A673 (cell line): ENCODE results near the gene SPIN1. TPM values are rescaled to one million over a fixed set of nuclear protein-coding genes. Genes with fewer than 3 reads are reported as not detected.

Experiments used
- BruUV-seq: library from RNA; stranded (reverse); fragments of 400-500 nt; replicated peaks from 2 replicates; lab custom pipeline; 2021; lab: Mats Ljungman, UMichigan
- CTCF ChIA-PET: fragments of 300-600 bp; sonication (Branson Sonifier 250); formaldehyde crosslinking; loops from one replicate; lab custom pipeline; 2022; ENCODE audit warnings: antibody characterized with exemption; lab: Charles Lee
- POLR2A ChIA-PET: fragments of 300-600 bp; sonication (Branson Sonifier 250); formaldehyde crosslinking; loops from one replicate; lab custom pipeline; 2022; ENCODE audit warnings: antibody characterized with exemption; ENCODE audit not compliant: low non-redundant PET; lab: Charles Lee
- DNase-seq: peaks from one replicate; pipeline ENCODE4 v3.0.0-alpha.2; 2015; ENCODE audit warnings: low spot score
- H3K27ac ChIP-seq: fragments of 200-600 bp; sonication (generic); 2 replicates; pipeline ENCODE4 v1.5.1; 2016; ENCODE audit warnings: mixed run types, low read depth, mild to moderate bottlenecking, mixed read lengths, antibody characterized with exemption, low read length; ENCODE audit not compliant: poor library complexity, severe bottlenecking
- H3K27me3 ChIP-seq: fragments of 200-600 bp; sonication (generic); replicated peaks from 2 replicates; pipeline ENCODE4 v1.6.1; 2017; ENCODE audit warnings: mixed run types, low read depth, mild to moderate bottlenecking, mixed read lengths, antibody characterized with exemption, low read length; ENCODE audit not compliant: insufficient read depth, poor library complexity
- H3K36me3 ChIP-seq: fragments of 200-600 bp; sonication (generic); 2 replicates; pipeline ENCODE4 v1.6.1; 2016; ENCODE audit warnings: mixed run types, mild to moderate bottlenecking, mixed read lengths, antibody characterized with exemption, low read length; ENCODE audit not compliant: insufficient read depth, poor library complexity, severe bottlenecking
- H3K4me1 ChIP-seq: fragments of 200-600 bp; sonication (generic); 2 replicates; pipeline ENCODE4 v1.6.1; 2017; ENCODE audit warnings: mixed run types, mild to moderate bottlenecking, mixed read lengths, antibody characterized with exemption, low read length; ENCODE audit not compliant: insufficient read depth, poor library complexity, severe bottlenecking
- H3K4me3 ChIP-seq: fragments of 200-600 bp; sonication (generic); 2 replicates; pipeline ENCODE4 v1.5.1; 2016; ENCODE audit warnings: low read depth, mixed run types, mild to moderate bottlenecking, mixed read lengths, low read length; ENCODE audit not compliant: poor library complexity, severe bottlenecking
- H3K9me3 ChIP-seq: fragments of 200-600 bp; sonication (generic); 2 replicates; pipeline ENCODE4 v1.6.1; 2016; ENCODE audit warnings: mixed run types, low read depth, mild to moderate bottlenecking, mixed read lengths, antibody characterized with exemption, low read length; ENCODE audit not compliant: poor library complexity, severe bottlenecking
- EZH2 ChIP-seq: fragments of 200-600 bp; sonication (generic); IDR thresholded peaks from 2 replicates; pipeline ENCODE4 v1.6.1; 2017; ENCODE audit warnings: borderline replicate concordance, low read depth, mild to moderate bottlenecking, mixed read lengths, antibody characterized with exemption, low read length; ENCODE audit not compliant: poor library complexity, severe bottlenecking
- intact Hi-C: fragments of 100-400 bp; cut with micrococcal nuclease; formaldehyde crosslinking; loops from one replicate; pipeline ENCODE4 v1.10.0; 2022; ENCODE audit not compliant: unreplicated experiment
- total RNA-seq: library from RNA; stranded (reverse); gene quantifications from 2 replicates; pipeline ENCODE4 v1.2.3, GENCODE V29; 2021
- TF ChIP-seq, protein P1 (sequence below): fragments of 300-800, 200-600 bp; sonication (generic); conservative IDR thresholded peaks from 2 replicates; pipeline ENCODE4 v1.5.1; 2017; ENCODE audit warnings: low read depth, mild to moderate bottlenecking, antibody characterized with exemption, low read length, moderate library complexity, mixed read lengths

Gene SPIN1
- total RNA-seq, 1 experiment from 2014 or later: 157 TPM

DNA sequence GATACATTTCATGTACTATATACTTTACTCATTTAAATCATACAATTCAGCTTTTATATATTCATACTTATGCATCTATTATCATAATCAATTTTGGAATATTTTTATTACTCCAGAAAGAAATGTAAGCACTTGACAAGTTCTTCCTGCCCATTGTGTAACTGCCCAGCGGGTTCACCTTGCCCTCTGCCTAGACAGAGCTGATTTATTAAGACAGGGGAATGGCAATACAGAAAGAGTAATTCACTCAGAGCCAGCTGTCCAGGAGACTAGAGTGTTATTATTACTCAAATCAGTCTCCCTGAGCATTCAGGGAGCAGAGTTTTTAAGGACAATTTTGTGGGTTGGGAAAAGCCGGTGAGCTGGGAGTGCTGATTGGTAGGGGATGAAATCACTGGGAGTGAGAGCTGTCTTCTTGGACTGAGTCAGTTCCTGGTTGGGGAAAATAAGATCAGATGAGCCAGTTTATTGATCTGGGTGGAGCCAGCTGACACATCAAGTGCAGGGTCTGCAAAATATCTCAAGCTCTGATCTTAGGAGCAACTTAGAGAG, 16.1 kb upstream of the SPIN1 start:
- Histone ChIP-seq H3K4me1 (no peaks in the 10 kb centered on the region), H3K27me3 (no peaks in the 10 kb centered on the region), H3K27ac (no peak overlapping the region), H3K4me3 (no peak overlapping the region), H3K36me3 (no peaks in the 10 kb centered on the region), H3K9me3 (peaks cover 4% of the 10 kb centered on the region)
- TF ChIP-seq, protein P1, sequence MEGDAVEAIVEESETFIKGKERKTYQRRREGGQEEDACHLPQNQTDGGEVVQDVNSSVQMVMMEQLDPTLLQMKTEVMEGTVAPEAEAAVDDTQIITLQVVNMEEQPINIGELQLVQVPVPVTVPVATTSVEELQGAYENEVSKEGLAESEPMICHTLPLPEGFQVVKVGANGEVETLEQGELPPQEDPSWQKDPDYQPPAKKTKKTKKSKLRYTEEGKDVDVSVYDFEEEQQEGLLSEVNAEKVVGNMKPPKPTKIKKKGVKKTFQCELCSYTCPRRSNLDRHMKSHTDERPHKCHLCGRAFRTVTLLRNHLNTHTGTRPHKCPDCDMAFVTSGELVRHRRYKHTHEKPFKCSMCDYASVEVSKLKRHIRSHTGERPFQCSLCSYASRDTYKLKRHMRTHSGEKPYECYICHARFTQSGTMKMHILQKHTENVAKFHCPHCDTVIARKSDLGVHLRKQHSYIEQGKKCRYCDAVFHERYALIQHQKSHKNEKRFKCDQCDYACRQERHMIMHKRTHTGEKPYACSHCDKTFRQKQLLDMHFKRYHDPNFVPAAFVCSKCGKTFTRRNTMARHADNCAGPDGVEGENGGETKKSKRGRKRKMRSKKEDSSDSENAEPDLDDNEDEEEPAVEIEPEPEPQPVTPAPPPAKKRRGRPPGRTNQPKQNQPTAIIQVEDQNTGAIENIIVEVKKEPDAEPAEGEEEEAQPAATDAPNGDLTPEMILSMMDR: no peak
- intact Hi-C loops: no loop called here
- ChIA-PET CTCF (no interaction called here), POLR2A (no interaction called here)
- no peak for DNase-seq
- BruUV-seq: no TSS peak

DNA sequence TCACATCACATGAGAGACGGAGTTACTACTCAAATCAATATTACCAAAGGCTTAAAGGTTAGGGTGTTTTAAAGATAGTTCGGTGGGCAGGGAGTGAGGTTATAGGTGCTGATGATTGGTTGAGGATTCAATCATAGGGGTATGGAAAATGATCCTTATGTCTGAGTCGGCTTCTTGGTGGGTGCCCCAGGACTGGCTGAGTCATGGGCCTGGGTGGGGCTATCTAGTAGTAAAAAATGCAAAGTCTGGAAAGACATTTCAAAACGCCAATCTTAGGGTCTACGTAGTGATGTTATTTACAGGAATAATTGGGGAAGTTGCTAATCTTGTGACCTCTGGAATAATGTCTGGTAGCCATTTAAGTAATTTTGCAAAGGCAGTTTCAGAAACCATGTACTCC, 15.2 kb upstream of the SPIN1 start:
- TF ChIP-seq EZH2: no peak
- TF ChIP-seq, protein P1: no peak
- Histone ChIP-seq H3K9me3 (peaks cover 2% of the 10 kb centered on the region), H3K4me1 (no peaks in the 10 kb centered on the region), H3K27me3 (no peaks in the 10 kb centered on the region), H3K27ac (no peak overlapping the region), H3K4me3 (no peak overlapping the region), H3K36me3 (no peaks in the 10 kb centered on the region)
- POLR2A ChIA-PET: no interaction called here
- intact Hi-C loops: no loop called here
- CTCF ChIA-PET: no interaction called here
- BruUV-seq: no TSS peak
- no peak for DNase-seq

DNA sequence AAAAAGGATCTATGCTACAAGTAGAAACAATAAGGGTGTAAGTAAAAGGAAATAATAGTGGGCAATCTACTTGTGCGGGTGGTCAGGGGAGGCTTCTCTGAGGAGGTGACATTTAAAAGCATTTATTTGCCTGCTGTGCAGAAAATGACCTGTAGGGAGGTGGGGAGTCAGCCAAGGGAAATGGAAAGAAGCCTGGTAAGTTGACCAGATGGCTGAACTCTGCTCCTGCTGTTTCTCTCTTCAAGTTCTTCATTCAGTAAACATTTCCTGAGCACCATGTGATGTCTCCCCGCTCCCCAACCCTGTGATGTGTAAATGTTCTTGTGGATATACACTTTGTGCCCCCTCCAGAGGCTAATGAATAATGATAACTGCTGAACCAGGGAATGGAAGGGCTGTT, 9.9 kb upstream of the SPIN1 start:
- intact Hi-C loops: no loop called here
- ChIA-PET CTCF (no interaction called here), POLR2A (no interaction called here)
- no TSS peak for BruUV-seq
- Histone ChIP-seq H3K4me3 (no peak overlapping the region), H3K36me3 (no peaks in the 10 kb centered on the region), H3K9me3 (no peaks in the 10 kb centered on the region), H3K4me1 (no peaks in the 10 kb centered on the region), H3K27me3 (no peaks in the 10 kb centered on the region), H3K27ac (no peak overlapping the region)
- no peak for DNase-seq
- no peak for TF ChIP-seq EZH2
- TF ChIP-seq, protein P1: no peak
